Psoas muscle (tissue), 8 donors: ENCODE results near the gene CTU1. TPM values are rescaled to one million over a fixed set of nuclear protein-coding genes. Genes with fewer than 3 reads are reported as not detected.

Experiments
- ATAC-seq, 4 donors: fragments of 200-7000 bp; cut with Tn5 transposase; one replicate each; pipeline ENCODE4 v1.9.1; 2020; ENCODE audit warnings: moderate library complexity in 3 of 4, mild to moderate bottlenecking in 2 of 4
- DNase-seq, 2 donors: peaks; one replicate each; pipeline ENCODE4 v3.0.0-alpha.2; 2020
- H3K27ac ChIP-seq: fragments of 200-600 bp; one replicate; pipeline ENCODE4 v1.8.0; 2022
- H3K27me3 ChIP-seq, 3 donors: fragments of 200-600 bp in 1 of 3; one replicate each; pipeline versions ENCODE4 v1.6.1 to v1.8.0; 2013 to 2022; ENCODE audit warnings: low read length in 2 of 3, mild to moderate bottlenecking in 2 of 3, moderate library complexity in 1 of 3; ENCODE audit not compliant: insufficient read depth in 3 of 3
- H3K36me3 ChIP-seq, 2 donors: fragments of 200-600 bp in 1 of 2; one replicate each; pipeline versions ENCODE4 v1.6.1 to v1.8.0; 2013 to 2022; ENCODE audit warnings: low read depth in 1 of 2, mild to moderate bottlenecking in 1 of 2, moderate library complexity in 1 of 2; ENCODE audit not compliant: insufficient read depth in 1 of 2
- H3K4me1 ChIP-seq: fragments of 200-600 bp; one replicate; pipeline ENCODE4 v1.8.0; 2022
- H3K4me3 ChIP-seq: fragments of 200-600 bp; one replicate; pipeline ENCODE4 v1.8.0; 2022; ENCODE audit warnings: mild to moderate bottlenecking
- H3K9me3 ChIP-seq: fragments of 200-600 bp; one replicate; pipeline ENCODE4 v1.8.0; 2022
- CTCF ChIP-seq: fragments of 200-600 bp; IDR thresholded peaks from one replicate; pipeline ENCODE4 v1.8.0; 2022; ENCODE audit warnings: antibody characterized with exemption
- WGBS, 3 donors: extraction: QIAGEN DNeasy Blood & Tissue Kit; methylation state at CpG; one replicate each; pipeline versions ENCODE4 v1.1.6 to v1.1.7; 2013; 5-methylcytosine and 5-hydroxymethylcytosine counted together
- intact Hi-C, 2 donors: fragments of 100-400 bp; cut with DNase I; formaldehyde crosslinking; loops; one replicate each; pipeline versions ENCODE4 v1.11.0 to v1.14.2; 2022
- polyA plus RNA-seq, 3 donors: library from polyadenylated mRNA; stranded (reverse); fragments of 200-250 nt; gene quantifications; one replicate each; pipeline ENCODE4 v1.2.3, GENCODE V29; 2013
- total RNA-seq, 4 donors: library from RNA; stranded (reverse); fragmentation: NEBNext Ultra II Directional in 2 of 4; extraction: Animal tissue kit (Norgen Biotek cat#: 25700) in 2 of 4; gene quantifications; one replicate each; pipeline versions ENCODE4 v1.2.1 to v1.2.4, GENCODE V29; 2021 to 2023
- donor health status: healthy with polysubstance abuse.
- donor health status: DM: no; HTN: no; CAD: no; lungs with moderate emphysema.
- donor health status: Bipolar disorder and iron deficiency.
- donor health status: healthy.
- donor health status: DM: yes; HTN: yes; CAD: no.
- donor health status: DM: no; HTN: no; CAD: no.
- donor health status: DM: no; HTN: no; CAD: no.
- donor health status: DM: yes; HTN: yes; CAD: no.

Gene CTU1
- total and polyA plus RNA-seq, 7 donors: 1.4 to 9.1 (median 5.6) TPM

GRCh38 chr19:51121257-51121656 is 13.0 kb upstream of the CTU1 start:
- H3K9me3 ChIP-seq: no peaks in the 10 kb centered on the region
- no peak for DNase-seq
- H3K4me3 ChIP-seq: no peak overlapping the region
- H3K4me1 ChIP-seq: no peaks in the 10 kb centered on the region
- ATAC-seq: no peak
- H3K36me3 ChIP-seq: no peaks in the 10 kb centered on the region
- peaks cover 0 to 12% (median 2%) of the 10 kb centered on the region in 3 donors for H3K27me3 ChIP-seq
- intact Hi-C loops: no loop called here
- 81 to 90% (median 86%) methylated on average over 8 of the region's 8 CpGs for WGBS, 3 donors
- H3K27ac ChIP-seq: no peak overlapping the region
- TF ChIP-seq CTCF: no peak

GRCh38 chr19:51120160-51120559 is 12.0 kb upstream of the CTU1 start:
- DNase-seq (no peak), ATAC-seq (no peak)
- H3K27ac ChIP-seq: no peak overlapping the region
- WGBS, 3 donors: 74 to 84% (median 76%) methylated on average over 6 of the region's 6 CpGs
- H3K9me3 ChIP-seq: no peaks in the 10 kb centered on the region
- peaks cover 0 to 11% (median 2%) of the 10 kb centered on the region in 3 donors for H3K27me3 ChIP-seq
- H3K4me3 ChIP-seq: no peak overlapping the region
- TF ChIP-seq CTCF: no peak
- H3K36me3 ChIP-seq: no peaks in the 10 kb centered on the region
- H3K4me1 ChIP-seq: no peaks in the 10 kb centered on the region
- intact Hi-C loops: no loop called here

GRCh38 chr19:51119611-51120010 is 11.4 kb upstream of the CTU1 start:
- H3K4me3 ChIP-seq: no peak overlapping the region
- no peaks in the 10 kb centered on the region for H3K9me3 ChIP-seq
- intact Hi-C loops: no loop called here
- no peaks in the 10 kb centered on the region for H3K36me3 ChIP-seq
- no peaks in the 10 kb centered on the region for H3K4me1 ChIP-seq
- ATAC-seq (no peak), DNase-seq (no peak)
- no peak overlapping the region for H3K27ac ChIP-seq
- WGBS, 3 donors: 74 to 80% (median 74%) methylated on average over 6 of the region's 6 CpGs
- TF ChIP-seq CTCF: no peak
- peaks cover 0 to 14% (median 2%) of the 10 kb centered on the region in 3 donors for H3K27me3 ChIP-seq

- peaks cover 0 to 14% (median 2%) of the 10 kb centered on the region in 3 donors for H3K27me3 ChIP-seq
- intact Hi-C loops: no loop called here
- no peak overlapping the region for H3K27ac ChIP-seq
- no peaks in the 10 kb centered on the region for H3K9me3 ChIP-seq
- H3K4me1 ChIP-seq: no peaks in the 10 kb centered on the region
- no peak for TF ChIP-seq CTCF
- ATAC-seq (no peak), DNase-seq (no peak)
- 48 to 55% (median 49%) methylated on average over 4 of the region's 4 CpGs for WGBS, 3 donors
- H3K4me3 ChIP-seq: no peak overlapping the region
- no peaks in the 10 kb centered on the region for H3K36me3 ChIP-seq
Measured at GRCh38 chr19:51119101-51119500, 10.9 kb upstream of the CTU1 start.

- no peak for ATAC-seq
- intact Hi-C loops: no loop called here
- TF ChIP-seq CTCF: no peak
Measured at GRCh38 chr19:51116736-51117286, 8.6 kb upstream of the CTU1 start.

More at GRCh38 chr19:51116736-51117286, 8.6 kb upstream of the CTU1 start:
- Histone ChIP-seq H3K27me3 (peaks cover 0 to 19% (median 4%) of the 10 kb centered on the region in 3 donors), H3K9me3 (no peaks in the 10 kb centered on the region), H3K4me1 (no peaks in the 10 kb centered on the region), H3K36me3 (no peaks in the 10 kb centered on the region), H3K27ac (no peak overlapping the region), H3K4me3 (no peak overlapping the region)
- 68 to 69% (median 69%) methylated on average over 6 of the region's 6 CpGs for WGBS, 3 donors
- no peak for DNase-seq
